HepG2 (cell line): ENCODE measurements around the gene DISP2. TPM values are rescaled to one million over a fixed set of nuclear protein-coding genes. Genes with fewer than 3 reads are reported as not detected.
A peak's percentile ranks its signal among the peaks of the same experiment; 100 is the strongest.

Experiments
- CREB1 ChIP-seq, 2 experiments: fragments of 450-650 bp in 1 of 2; IDR thresholded peaks; 2 replicates each; pipeline ENCODE4 v1.6.1; 2016 to 2017; ENCODE audit warnings: control low read depth in 1 of 2, mild to moderate bottlenecking in 1 of 2, missing compliant biosample characterization in 1 of 2, missing genetic modification characterization in 1 of 2
- CTCF ChIP-seq: sonication (generic); formaldehyde crosslinking; IDR thresholded peaks from 2 replicates; pipeline ENCODE4 v1.5.0; 2020; ENCODE audit warnings: mild to moderate bottlenecking, missing genetic modification reagents, moderate library complexity
- ELF3 ChIP-seq: IDR thresholded peaks from 2 replicates; pipeline ENCODE4 v1.6.1; 2016; ENCODE audit warnings: missing genetic modification reagents, missing compliant biosample characterization
- EZH2 ChIP-seq: conservative IDR thresholded peaks from 2 replicates; pipeline ENCODE4 v1.6.1; 2012; ENCODE audit warnings: mild to moderate bottlenecking, low read depth, low read length, moderate library complexity
- GLMP ChIP-seq: sonication (generic); formaldehyde crosslinking; IDR thresholded peaks from 2 replicates; pipeline ENCODE4 v1.9.0; 2021; ENCODE audit warnings: missing genetic modification reagents, mild to moderate bottlenecking, borderline replicate concordance
- HOXA9 ChIP-seq: sonication (generic); formaldehyde crosslinking; IDR thresholded peaks from 2 replicates; pipeline ENCODE4 v1.8.1; 2022; ENCODE audit warnings: missing genetic modification reagents, mild to moderate bottlenecking, moderate library complexity, borderline replicate concordance
- MAFG ChIP-seq: sonication (generic); formaldehyde crosslinking; IDR thresholded peaks from 2 replicates; pipeline ENCODE4 v1.5.1; 2020; ENCODE audit warnings: mild to moderate bottlenecking, missing genetic modification reagents
- MATR3 ChIP-seq: sonication (generic); formaldehyde crosslinking; IDR thresholded peaks from 2 replicates; pipeline ENCODE4 v1.4.0; 2020; ENCODE audit warnings: missing genetic modification reagents
- ZBTB7A ChIP-seq: sonication (generic); formaldehyde crosslinking; IDR thresholded peaks from 2 replicates; pipeline ENCODE4 v1.8.0; 2022; ENCODE audit warnings: mild to moderate bottlenecking, missing genetic modification reagents
- ZFP37 ChIP-seq: sonication (generic); formaldehyde crosslinking; IDR thresholded peaks from 2 replicates; pipeline ENCODE4 v1.4.0; 2020; ENCODE audit warnings: missing genetic modification reagents, borderline replicate concordance
- ZNF556 ChIP-seq: sonication (generic); formaldehyde crosslinking; IDR thresholded peaks from 2 replicates; pipeline ENCODE4 v1.4.0; 2020; ENCODE audit warnings: mild to moderate bottlenecking, missing genetic modification reagents, borderline replicate concordance
- ZNF672 ChIP-seq: sonication (generic); formaldehyde crosslinking; IDR thresholded peaks from 2 replicates; pipeline ENCODE4 v1.8.1; 2022; ENCODE audit warnings: missing genetic modification reagents
- ZNF740 ChIP-seq: sonication (generic); formaldehyde crosslinking; IDR thresholded peaks from 2 replicates; pipeline ENCODE4 v1.4.0; 2020; ENCODE audit warnings: missing genetic modification reagents
- ZNF883 ChIP-seq: sonication (generic); formaldehyde crosslinking; IDR thresholded peaks from 2 replicates; pipeline ENCODE4 v1.5.1; 2020; ENCODE audit warnings: mild to moderate bottlenecking, missing genetic modification reagents; ENCODE audit errors: not compliant biosample characterization
- polyA plus RNA-seq, 8 experiments: library from polyadenylated mRNA; depleted of rRNA in 3 of 8; stranded (reverse) in 7 of 8; unstranded in 1 of 8; fragments of >200 nt; fragmentation: Illumina TruSeq in 4 of 8; extraction: Trizol in 4 of 8; gene quantifications; 2 replicates each; pipeline versions ENCODE4 v1.2.1 to v1.2.3, GENCODE V29; 2011 to 2016; ENCODE audit warnings: low read depth in 4 of 8, missing spikeins in 1 of 8, mixed read lengths in 1 of 8; ENCODE audit not compliant: insufficient read depth in 1 of 8
- total RNA-seq, 5 experiments: library from RNA; depleted of rRNA; stranded (reverse); fragments of >200 nt; fragmentation: Illumina TruSeq; extraction: Trizol; gene quantifications; 2 replicates each; pipeline ENCODE4 v1.2.3, GENCODE V29; 2016; ENCODE audit warnings: low read depth in 1 of 5
- TF ChIP-seq, protein P1 (sequence below), 2 experiments: sonication (generic) in 1 of 2; formaldehyde crosslinking in 1 of 2; IDR thresholded peaks; 2 replicates each; pipeline versions ENCODE4 v1.4.0 to v1.6.1; 2018 to 2020; ENCODE audit warnings: missing genetic modification reagents in 2 of 2, borderline replicate concordance in 1 of 2, low read depth in 1 of 2, mild to moderate bottlenecking in 1 of 2, missing biosample characterization in 1 of 2
- TF ChIP-seq, protein P2 (sequence below): sonication (generic); formaldehyde crosslinking; IDR thresholded peaks from 2 replicates; pipeline ENCODE4 v1.4.0; 2020; ENCODE audit warnings: mild to moderate bottlenecking, low read depth, missing genetic modification reagents
- TF ChIP-seq, protein P3 (sequence below): sonication (generic); formaldehyde crosslinking; IDR thresholded peaks from 2 replicates; pipeline ENCODE4 v1.8.0; 2022; ENCODE audit warnings: missing genetic modification reagents, mild to moderate bottlenecking, inconsistent platforms, borderline replicate concordance
- TF ChIP-seq, protein P4 (sequence below): sonication (generic); formaldehyde crosslinking; IDR thresholded peaks from 2 replicates; pipeline ENCODE4 v1.5.1; 2020; ENCODE audit warnings: mild to moderate bottlenecking, moderate library complexity, missing genetic modification reagents

Gene DISP2
- total and polyA plus RNA-seq, 2 of the 13 experiments (the other 11 are each of a cell fraction or from before 2014, with no cell fraction given): 0.09 to 0.32 TPM

GRCh38 chr15:40320931-40321371, 37.1 kb upstream of the DISP2 start (continued):
- no peak for TF ChIP-seq GLMP (CRISPR knock-in tag)
- TF ChIP-seq ZFP37: no peak
- no peak for TF ChIP-seq ZNF556 (CRISPR knock-in tag)
- no peak for TF ChIP-seq MATR3 (CRISPR knock-in tag)
- no peak for TF ChIP-seq ZNF883 (CRISPR knock-in tag)
- TF ChIP-seq HOXA9 (CRISPR knock-in tag): no peak
- TF ChIP-seq CREB1 (IDR thresholded peaks at IDR 0.05): no peak
- TF ChIP-seq CREB1 (CRISPR knock-in tag; IDR thresholded peaks at IDR 0.05): no peak
- TF ChIP-seq MAFG (CRISPR knock-in tag): no peak
- TF ChIP-seq ZBTB7A: no peak
- no peak for TF ChIP-seq EZH2
- TF ChIP-seq, protein P1, sequence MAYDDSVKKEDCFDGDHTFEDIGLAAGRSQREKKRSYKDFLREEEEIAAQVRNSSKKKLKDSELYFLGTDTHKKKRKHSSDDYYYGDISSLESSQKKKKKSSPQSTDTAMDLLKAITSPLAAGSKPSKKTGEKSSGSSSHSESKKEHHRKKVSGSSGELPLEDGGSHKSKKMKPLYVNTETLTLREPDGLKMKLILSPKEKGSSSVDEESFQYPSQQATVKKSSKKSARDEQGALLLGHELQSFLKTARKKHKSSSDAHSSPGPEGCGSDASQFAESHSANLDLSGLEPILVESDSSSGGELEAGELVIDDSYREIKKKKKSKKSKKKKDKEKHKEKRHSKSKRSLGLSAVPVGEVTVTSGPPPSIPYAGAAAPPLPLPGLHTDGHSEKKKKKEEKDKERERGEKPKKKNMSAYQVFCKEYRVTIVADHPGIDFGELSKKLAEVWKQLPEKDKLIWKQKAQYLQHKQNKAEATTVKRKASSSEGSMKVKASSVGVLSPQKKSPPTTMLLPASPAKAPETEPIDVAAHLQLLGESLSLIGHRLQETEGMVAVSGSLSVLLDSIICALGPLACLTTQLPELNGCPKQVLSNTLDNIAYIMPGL (CRISPR knock-in tag; IDR thresholded peaks at IDR 0.05; ENCODE audit: borderline replicate concordance in 1 of 2, low read depth in 1 of 2): 0 out of 4 replicates have a peak, but pooled peaks of 1 of the 2 experiments have one; percentile 30
- peak; percentile 74 for TF ChIP-seq ZNF740
- TF ChIP-seq, protein P2, sequence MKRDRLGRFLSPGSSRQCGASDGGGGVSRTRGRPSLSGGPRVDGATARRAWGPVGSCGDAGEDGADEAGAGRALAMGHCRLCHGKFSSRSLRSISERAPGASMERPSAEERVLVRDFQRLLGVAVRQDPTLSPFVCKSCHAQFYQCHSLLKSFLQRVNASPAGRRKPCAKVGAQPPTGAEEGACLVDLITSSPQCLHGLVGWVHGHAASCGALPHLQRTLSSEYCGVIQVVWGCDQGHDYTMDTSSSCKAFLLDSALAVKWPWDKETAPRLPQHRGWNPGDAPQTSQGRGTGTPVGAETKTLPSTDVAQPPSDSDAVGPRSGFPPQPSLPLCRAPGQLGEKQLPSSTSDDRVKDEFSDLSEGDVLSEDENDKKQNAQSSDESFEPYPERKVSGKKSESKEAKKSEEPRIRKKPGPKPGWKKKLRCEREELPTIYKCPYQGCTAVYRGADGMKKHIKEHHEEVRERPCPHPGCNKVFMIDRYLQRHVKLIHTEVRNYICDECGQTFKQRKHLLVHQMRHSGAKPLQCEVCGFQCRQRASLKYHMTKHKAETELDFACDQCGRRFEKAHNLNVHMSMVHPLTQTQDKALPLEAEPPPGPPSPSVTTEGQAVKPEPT: no peak
- no peak for TF ChIP-seq ZNF672 (CRISPR knock-in tag)
- peak; percentile 73 for TF ChIP-seq CTCF
- TF ChIP-seq, protein P3, sequence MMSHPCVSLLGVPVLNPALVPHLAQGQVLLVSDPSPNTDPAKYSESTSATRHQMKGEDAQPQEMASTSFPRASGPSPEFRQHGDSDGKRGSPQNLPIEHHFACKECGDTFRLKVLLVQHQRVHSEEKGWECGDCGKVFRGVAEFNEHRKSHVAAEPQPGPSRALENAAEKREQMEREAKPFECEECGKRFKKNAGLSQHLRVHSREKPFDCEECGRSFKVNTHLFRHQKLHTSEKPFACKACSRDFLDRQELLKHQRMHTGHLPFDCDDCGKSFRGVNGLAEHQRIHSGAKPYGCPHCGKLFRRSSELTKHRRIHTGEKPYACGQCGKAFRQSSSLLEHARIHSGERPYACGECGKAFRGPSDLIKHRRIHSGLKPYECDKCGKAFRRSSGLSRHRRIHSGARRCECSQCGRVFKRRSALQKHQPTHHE (CRISPR knock-in tag): no peak
- TF ChIP-seq ELF3: peak; percentile 29; the same call in 1 of the 2 replicates
- TF ChIP-seq, protein P4, sequence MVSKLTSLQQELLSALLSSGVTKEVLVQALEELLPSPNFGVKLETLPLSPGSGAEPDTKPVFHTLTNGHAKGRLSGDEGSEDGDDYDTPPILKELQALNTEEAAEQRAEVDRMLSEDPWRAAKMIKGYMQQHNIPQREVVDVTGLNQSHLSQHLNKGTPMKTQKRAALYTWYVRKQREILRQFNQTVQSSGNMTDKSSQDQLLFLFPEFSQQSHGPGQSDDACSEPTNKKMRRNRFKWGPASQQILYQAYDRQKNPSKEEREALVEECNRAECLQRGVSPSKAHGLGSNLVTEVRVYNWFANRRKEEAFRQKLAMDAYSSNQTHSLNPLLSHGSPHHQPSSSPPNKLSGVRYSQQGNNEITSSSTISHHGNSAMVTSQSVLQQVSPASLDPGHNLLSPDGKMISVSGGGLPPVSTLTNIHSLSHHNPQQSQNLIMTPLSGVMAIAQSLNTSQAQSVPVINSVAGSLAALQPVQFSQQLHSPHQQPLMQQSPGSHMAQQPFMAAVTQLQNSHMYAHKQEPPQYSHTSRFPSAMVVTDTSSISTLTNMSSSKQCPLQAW (CRISPR knock-in tag): no peak
